ENCODE measurements around the gene SMIM28.

SMIM28 gene

DNA sequence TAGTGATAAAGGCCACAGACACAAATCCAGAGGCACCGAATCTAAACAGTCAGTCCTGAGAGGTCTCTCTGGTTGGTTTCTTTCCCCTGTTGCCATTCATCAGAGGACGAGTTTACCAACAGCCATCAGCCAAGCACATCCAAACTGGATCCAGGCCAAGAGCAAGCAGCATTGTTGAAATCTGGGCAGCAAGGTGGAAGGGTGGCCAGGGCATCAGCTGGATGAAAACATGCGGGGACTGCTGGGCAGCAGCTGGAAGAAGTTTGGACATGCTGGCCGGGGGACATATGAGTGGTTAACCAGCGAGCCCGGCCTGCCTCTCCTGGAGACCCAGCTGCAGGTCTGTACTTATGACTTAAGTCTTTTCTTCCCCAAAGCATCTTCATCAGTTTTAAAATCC is at the start of gene SMIM28:
Gene SMIM28 (plus strand): TSS at position 62 of the 400 bp plus-strand sequence. CDS start 168 bp downstream, at position 230.
- H3K4me1 Mint-ChIP-seq (ENCODE audit: low read depth): peaks cover under 1% of the 10 kb centered on the region
- H3K36me3 Mint-ChIP-seq (ENCODE audit: low read depth): no peaks in the 10 kb centered on the region
- no peaks in the 10 kb centered on the region for H3K9me3 Mint-ChIP-seq
- no peak within 1 kb of the TSS for H3K4me3 Mint-ChIP-seq
- H3K27me3 Mint-ChIP-seq: no peaks in the 10 kb centered on the region
- no peak within 1 kb of the TSS for H3K27ac Mint-ChIP-seq

DNA sequence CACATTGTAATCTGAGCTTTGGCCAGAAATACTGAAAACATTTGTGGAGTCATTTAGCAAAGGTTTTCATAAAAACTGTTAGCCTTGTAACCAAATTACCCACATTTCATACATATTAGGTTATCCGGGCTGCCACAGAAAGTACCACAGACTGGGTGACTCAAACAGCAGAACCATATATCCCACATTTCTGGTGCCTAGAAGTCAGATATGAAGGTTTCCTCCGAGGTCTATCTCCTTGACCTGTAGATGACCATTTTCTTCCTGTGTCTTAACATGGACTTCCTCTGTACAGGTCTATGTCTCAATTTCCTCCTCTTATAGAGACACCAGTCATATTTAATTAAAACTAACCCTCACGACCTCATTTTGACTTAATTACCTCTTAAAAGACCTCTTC is 49.5 kb upstream of the SMIM28 start:
- Mint-ChIP-seq H3K27me3 (peaks cover 10% of the 10 kb centered on the region), H3K4me3 (no peak overlapping the region), H3K4me1 (ENCODE audit: low read depth) (no peaks in the 10 kb centered on the region)

DNA sequence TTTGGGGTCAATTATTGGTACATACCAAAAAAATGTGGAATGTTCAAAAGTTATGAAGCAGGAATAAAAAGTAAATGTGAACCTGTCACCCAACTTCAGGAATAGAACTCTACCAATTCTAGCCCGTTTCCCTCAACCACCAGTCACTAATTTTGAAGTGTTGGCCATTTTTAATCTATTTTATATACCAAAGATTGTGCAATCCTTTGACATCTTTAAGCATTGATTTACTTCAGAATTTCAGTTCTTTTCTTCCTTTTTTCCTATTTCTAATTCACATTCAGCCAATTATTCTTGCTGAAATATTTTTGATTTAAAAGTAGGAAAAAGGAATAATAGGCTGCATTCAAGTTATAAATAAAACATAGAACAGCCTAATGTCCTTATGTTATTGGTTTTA is 46.9 kb upstream of the SMIM28 start:
- H3K9me3 Mint-ChIP-seq: peaks cover 4% of the 10 kb centered on the region
- no peaks in the 10 kb centered on the region for H3K4me1 Mint-ChIP-seq (ENCODE audit: low read depth)
- H3K36me3 Mint-ChIP-seq (ENCODE audit: low read depth): no peaks in the 10 kb centered on the region
- no peak overlapping the region for H3K27ac Mint-ChIP-seq
- no peak overlapping the region for H3K4me3 Mint-ChIP-seq
- H3K27me3 Mint-ChIP-seq: peaks cover 12% of the 10 kb centered on the region

More for the DNA sequence above, 49.5 kb upstream of the SMIM28 start:
- peaks cover 4% of the 10 kb centered on the region for H3K9me3 Mint-ChIP-seq
- H3K36me3 Mint-ChIP-seq (ENCODE audit: low read depth): no peaks in the 10 kb centered on the region
- no peak overlapping the region for H3K27ac Mint-ChIP-seq

DNA sequence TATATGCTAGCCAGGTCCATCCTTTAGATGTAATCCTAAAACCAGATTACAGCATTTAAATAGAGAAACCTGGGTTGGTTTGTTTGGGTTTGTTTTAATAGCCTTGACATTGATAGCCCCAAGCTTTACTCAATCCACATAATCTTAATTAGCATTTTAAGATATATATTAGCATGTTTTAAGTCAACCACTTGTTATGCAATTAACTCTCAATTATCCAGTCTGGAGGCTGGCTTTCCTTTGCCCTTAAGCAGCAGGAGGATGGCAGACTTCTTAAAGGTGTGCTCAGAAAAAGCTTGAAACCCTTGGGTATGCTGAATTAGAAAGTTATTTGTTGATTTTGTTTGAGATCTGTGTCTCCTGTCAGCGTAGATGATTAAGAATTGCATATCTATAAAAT is 46.3 kb upstream of the SMIM28 start:
- no peaks in the 10 kb centered on the region for H3K4me1 Mint-ChIP-seq (ENCODE audit: low read depth)
- H3K27me3 Mint-ChIP-seq: peaks cover 14% of the 10 kb centered on the region
- no peaks in the 10 kb centered on the region for H3K36me3 Mint-ChIP-seq (ENCODE audit: low read depth)
- no peak overlapping the region for H3K27ac Mint-ChIP-seq
- H3K9me3 Mint-ChIP-seq: peaks cover 4% of the 10 kb centered on the region
- H3K4me3 Mint-ChIP-seq: no peak overlapping the region

DNA sequence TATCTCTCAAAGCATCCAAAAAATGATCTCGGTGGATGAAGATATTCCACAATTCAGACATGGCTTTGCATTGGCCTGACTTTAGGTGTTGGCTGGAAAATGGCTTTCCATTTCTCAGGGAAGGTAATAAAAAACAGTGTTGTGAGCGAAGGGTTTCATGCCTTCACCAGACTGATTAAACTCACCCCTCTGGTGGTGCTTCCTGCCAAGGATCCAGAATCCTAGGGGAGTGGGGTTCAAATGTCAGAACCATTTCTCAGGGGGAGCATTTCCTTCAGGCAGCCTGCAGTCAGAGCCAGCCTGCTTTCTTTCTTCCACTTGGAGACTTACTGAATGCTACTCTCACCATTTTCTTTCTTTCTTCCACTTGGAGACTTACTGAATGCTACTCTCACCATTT is 45.7 kb upstream of the SMIM28 start:
- Mint-ChIP-seq H3K4me1 (ENCODE audit: low read depth) (no peaks in the 10 kb centered on the region), H3K27ac (no peak overlapping the region), H3K4me3 (no peak overlapping the region), H3K36me3 (ENCODE audit: low read depth) (no peaks in the 10 kb centered on the region), H3K9me3 (peaks cover under 1% of the 10 kb centered on the region), H3K27me3 (peaks cover 9% of the 10 kb centered on the region)

DNA sequence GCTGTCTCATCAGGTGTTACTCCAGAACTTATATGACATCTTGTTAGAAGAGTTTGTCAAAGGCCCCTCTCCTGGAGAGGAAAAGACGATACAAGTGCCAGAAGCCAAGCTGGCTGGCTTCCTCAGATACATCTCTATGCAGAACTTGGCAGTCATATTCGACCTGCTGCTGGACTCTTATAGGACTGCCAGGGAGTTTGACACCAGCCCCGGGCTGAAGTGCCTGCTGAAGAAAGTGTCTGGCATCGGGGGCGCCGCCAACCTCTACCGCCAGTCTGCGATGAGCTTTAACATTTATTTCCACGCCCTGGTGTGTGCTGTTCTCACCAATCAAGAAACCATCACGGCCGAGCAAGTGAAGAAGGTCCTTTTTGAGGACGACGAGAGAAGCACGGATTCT is 43.7 kb upstream of the SMIM28 start:
- Mint-ChIP-seq H3K4me1 (ENCODE audit: low read depth) (no peaks in the 10 kb centered on the region), H3K27me3 (peaks cover 10% of the 10 kb centered on the region), H3K36me3 (ENCODE audit: low read depth) (no peaks in the 10 kb centered on the region), H3K4me3 (no peak overlapping the region), H3K9me3 (no peaks in the 10 kb centered on the region), H3K27ac (no peak overlapping the region)

DNA sequence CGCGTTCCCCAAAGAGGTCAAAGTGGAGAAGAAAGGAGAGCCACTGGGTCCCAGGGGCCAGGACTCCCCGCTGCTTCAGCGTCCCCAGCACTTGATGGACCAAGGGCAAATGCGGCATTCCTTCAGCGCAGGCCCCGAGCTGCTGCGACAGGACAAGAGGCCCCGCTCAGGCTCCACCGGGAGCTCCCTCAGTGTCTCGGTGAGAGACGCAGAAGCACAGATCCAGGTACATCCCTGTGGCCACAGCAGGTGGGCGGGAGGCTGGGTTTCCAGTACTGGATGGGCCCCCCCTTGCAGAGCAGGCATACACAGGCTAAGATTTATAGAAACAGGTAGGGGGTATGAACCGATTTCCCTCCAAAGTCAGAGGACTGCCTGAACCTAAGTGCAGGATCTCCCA is 42.7 kb upstream of the SMIM28 start:
- Mint-ChIP-seq H3K27me3 (peaks cover 18% of the 10 kb centered on the region), H3K4me1 (ENCODE audit: low read depth) (no peaks in the 10 kb centered on the region), H3K27ac (no peak overlapping the region), H3K4me3 (no peak overlapping the region), H3K36me3 (ENCODE audit: low read depth) (no peaks in the 10 kb centered on the region), H3K9me3 (no peaks in the 10 kb centered on the region)

DNA sequence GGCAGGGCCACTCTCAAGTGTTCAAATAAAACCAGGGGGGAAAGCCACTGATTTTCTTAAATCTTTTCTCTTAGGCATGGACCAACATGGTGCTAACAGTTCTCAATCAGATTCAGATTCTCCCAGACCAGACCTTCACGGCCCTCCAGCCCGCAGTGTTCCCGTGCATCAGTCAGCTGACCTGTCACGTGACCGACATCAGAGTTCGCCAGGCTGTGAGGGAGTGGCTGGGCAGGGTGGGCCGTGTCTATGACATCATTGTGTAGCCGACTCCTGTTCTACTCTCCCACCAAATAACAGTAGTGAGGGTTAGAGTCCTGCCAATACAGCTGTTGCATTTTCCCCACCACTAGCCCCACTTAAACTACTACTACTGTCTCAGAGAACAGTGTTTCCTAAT is 41.5 kb upstream of the SMIM28 start:
- Mint-ChIP-seq H3K27me3 (peaks cover 18% of the 10 kb centered on the region), H3K4me3 (no peak overlapping the region), H3K36me3 (ENCODE audit: low read depth) (no peaks in the 10 kb centered on the region), H3K4me1 (ENCODE audit: low read depth) (no peaks in the 10 kb centered on the region), H3K27ac (no peak overlapping the region), H3K9me3 (no peaks in the 10 kb centered on the region)

DNA sequence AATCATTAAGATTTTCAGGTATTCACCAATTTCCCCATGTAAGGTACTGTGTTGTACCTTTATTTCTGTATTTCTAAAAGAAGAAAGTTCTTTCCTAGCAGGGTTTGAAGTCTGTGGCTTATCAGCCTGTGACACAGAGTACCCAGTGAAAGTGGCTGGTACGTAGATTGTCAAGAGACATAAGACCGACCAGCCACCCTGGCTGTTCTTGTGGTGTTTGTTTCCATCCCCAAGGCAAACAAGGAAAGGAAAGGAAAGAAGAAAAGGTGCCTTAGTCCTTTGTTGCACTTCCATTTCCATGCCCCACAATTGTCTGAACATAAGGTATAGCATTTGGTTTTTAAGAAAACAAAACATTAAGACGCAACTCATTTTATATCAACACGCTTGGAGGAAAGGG is 40.6 kb upstream of the SMIM28 start:
- Mint-ChIP-seq H3K4me1 (ENCODE audit: low read depth) (no peaks in the 10 kb centered on the region), H3K4me3 (no peak overlapping the region), H3K27ac (no peak overlapping the region), H3K9me3 (no peaks in the 10 kb centered on the region), H3K36me3 (ENCODE audit: low read depth) (no peaks in the 10 kb centered on the region), H3K27me3 (peaks cover 18% of the 10 kb centered on the region)

DNA sequence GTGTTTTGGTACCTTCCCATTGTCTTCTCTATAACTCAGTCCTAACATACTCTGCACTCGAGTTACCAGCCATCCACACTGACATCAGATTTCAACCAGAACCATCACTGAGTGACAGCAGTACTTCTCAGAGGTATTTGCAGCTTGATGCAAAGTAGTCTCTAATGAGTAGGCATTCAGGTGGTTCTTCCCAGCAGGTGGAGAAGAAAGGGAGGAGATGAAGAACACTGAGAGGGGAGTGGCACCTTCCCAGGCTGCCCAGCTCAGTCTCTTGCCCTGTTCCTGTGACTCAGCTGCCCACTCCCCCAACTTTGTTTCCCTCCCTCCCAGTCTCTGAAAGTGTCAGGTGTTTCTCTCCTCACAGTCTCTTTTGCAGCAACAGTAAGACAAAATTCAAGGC is 38.7 kb upstream of the SMIM28 start:
- no peak overlapping the region for H3K27ac Mint-ChIP-seq
- H3K4me3 Mint-ChIP-seq: no peak overlapping the region
- no peaks in the 10 kb centered on the region for H3K9me3 Mint-ChIP-seq
- H3K4me1 Mint-ChIP-seq (ENCODE audit: low read depth): no peaks in the 10 kb centered on the region
- H3K36me3 Mint-ChIP-seq (ENCODE audit: low read depth): no peaks in the 10 kb centered on the region
- H3K27me3 Mint-ChIP-seq: peaks cover 28% of the 10 kb centered on the region

DNA sequence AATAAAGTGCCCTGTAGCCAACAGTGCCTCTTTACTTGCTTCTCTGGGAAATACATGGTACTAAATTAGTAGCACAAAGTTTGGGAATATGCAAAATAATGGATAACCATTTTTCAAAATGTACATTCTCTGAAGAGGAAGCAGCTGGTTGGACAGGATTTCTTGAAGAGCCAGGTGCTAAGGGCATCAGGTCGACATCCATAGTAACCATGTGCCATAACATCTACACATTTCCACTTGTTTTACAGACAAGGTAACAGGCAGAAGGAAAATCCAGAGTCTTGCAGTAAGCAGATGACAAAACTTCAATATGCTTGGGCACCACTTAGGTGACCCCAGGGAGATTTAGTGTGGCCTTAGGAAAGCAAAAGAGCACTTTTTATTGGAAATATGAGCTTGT is 36.5 kb upstream of the SMIM28 start:
- no peak overlapping the region for H3K27ac Mint-ChIP-seq
- no peak overlapping the region for H3K4me3 Mint-ChIP-seq
- H3K9me3 Mint-ChIP-seq: no peaks in the 10 kb centered on the region
- H3K4me1 Mint-ChIP-seq (ENCODE audit: low read depth): no peaks in the 10 kb centered on the region
- no peaks in the 10 kb centered on the region for H3K36me3 Mint-ChIP-seq (ENCODE audit: low read depth)
- H3K27me3 Mint-ChIP-seq: peaks cover 23% of the 10 kb centered on the region

DNA sequence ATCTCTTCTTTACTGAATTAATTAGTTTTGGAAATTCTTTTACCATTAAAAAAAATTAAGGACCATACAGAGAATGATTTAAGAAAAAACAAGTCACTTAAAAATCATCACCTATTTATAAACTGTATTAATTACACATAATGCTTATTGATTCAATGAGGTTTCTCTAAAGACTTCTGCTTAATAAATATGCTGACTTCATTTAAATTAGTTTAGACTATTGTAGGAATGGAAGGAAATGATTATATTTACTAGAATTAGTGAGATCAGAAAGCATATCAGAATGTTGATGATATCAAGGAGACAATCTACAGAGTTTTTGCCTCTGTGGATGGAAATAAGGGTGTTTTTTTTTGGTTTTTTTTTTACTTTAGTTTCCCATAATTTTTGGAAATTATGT is 34.6 kb upstream of the SMIM28 start:
- no peaks in the 10 kb centered on the region for H3K4me1 Mint-ChIP-seq (ENCODE audit: low read depth)
- no peak overlapping the region for H3K4me3 Mint-ChIP-seq
- H3K36me3 Mint-ChIP-seq (ENCODE audit: low read depth): no peaks in the 10 kb centered on the region
- no peak overlapping the region for H3K27ac Mint-ChIP-seq
- peaks cover 28% of the 10 kb centered on the region for H3K27me3 Mint-ChIP-seq
- H3K9me3 Mint-ChIP-seq: no peaks in the 10 kb centered on the region

DNA sequence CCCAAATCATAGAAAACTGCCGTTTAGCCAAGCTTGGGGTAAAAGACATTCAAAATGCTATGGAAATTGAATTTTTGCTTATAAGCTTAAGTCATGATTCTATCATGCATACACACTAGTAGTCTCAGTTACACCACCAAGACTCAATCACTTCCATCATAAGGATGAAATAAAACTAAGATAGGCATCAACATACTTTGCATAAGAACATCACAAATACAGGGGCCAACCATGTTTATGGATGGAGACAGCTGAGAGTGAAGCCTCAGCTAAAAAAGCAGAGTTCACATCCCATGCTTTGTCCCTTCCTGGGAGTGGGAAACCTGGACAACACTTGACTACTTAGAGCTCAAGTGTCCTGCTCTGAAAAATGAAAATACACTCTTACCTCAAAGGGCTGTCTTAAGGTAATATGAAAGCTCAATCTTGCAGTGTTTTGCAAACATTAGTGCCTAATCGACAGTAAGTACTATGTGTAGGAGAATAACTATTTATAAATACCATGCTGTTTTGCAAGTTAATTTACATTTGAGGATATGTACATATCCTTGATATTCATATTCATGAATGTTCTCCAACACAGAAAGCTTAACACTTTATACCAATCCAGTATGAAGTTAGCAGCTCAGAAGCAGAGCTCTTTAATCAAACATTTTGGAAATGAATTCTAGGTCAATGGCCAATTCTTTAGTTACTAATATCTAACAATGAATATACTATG is 32.0 kb upstream of the SMIM28 start:
- Mint-ChIP-seq H3K27me3 (peaks cover 31% of the 10 kb centered on the region), H3K27ac (no peak overlapping the region), H3K4me1 (ENCODE audit: low read depth) (no peaks in the 10 kb centered on the region), H3K4me3 (no peak overlapping the region), H3K9me3 (no peaks in the 10 kb centered on the region), H3K36me3 (ENCODE audit: low read depth) (no peaks in the 10 kb centered on the region)

DNA sequence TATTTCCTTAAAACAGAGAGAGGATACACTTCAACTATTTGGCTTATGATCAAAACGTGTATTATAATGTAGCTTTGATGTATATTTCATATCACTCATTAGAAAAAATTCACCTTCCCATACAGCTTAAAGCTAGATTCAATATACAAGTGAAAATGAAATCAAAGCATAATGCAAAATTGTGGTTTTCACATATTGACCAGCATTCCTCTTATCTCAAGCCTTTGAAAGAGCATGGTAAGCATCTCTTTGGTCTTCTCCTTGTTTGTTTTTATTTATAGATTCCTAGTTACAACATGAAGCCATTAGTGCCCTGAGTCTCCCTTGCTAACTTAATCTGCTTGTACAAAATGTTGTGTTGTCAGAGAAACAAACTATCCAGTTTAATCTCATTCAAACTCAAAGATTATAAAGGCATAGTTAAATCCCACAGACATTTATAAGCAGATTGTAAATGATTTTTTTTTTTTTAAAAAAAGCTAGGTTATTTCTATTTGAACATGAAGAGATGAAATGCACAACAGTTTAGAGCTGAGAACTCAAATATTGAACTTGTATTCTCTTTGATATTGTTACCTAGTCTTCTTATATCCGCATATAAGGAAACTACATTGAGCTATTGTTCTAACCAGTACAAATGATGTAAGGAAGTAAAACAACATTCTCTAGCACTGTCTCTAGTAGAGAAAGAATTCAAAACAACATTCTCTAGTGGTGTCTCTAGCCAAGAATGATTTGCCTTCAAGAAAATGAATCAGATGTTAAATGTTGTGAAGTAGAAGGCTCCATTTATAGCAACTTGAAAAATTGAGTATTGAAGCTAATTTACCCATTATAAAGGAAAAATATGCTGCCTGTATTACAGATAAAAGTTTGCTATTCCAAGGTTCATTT is 31.2 kb upstream of the SMIM28 start:
- no peaks in the 10 kb centered on the region for H3K9me3 Mint-ChIP-seq
- no peak overlapping the region for H3K27ac Mint-ChIP-seq
- no peaks in the 10 kb centered on the region for H3K4me1 Mint-ChIP-seq (ENCODE audit: low read depth)

DNA sequence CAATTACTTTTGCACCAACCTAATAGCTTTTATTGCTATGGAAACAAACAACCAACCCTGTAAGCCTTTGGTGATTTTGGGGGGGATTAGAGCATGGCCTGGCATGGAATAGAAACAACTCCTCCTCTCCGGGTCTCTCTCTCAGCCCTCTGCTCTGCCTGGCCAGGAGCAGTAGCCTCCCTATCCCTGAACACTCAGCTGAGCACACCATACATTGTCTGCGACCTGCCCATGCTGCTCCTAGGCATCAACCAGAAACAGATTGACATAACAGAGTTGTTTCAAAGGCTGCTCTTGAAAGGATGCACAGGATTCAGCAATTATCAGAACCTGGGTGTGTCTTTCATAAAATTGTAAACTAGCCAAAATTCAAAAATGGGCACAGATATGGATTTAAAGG is 29.8 kb upstream of the SMIM28 start:
- Mint-ChIP-seq H3K27me3 (peaks cover 25% of the 10 kb centered on the region), H3K4me1 (ENCODE audit: low read depth) (no peaks in the 10 kb centered on the region), H3K27ac (no peak overlapping the region), H3K9me3 (no peaks in the 10 kb centered on the region), H3K4me3 (no peak overlapping the region), H3K36me3 (ENCODE audit: low read depth) (no peaks in the 10 kb centered on the region)

More for the DNA sequence above, 31.2 kb upstream of the SMIM28 start:
- Mint-ChIP-seq H3K27me3 (peaks cover 31% of the 10 kb centered on the region), H3K4me3 (no peak overlapping the region), H3K36me3 (ENCODE audit: low read depth) (no peaks in the 10 kb centered on the region)
